Mesenteric fat pad (tissue), 1 donor: ENCODE data around the gene OR9A4. TPM values are rescaled to one million over a fixed set of nuclear protein-coding genes. Genes with fewer than 3 reads are reported as not detected.

Source experiments
- DNase-seq: peaks from one replicate; pipeline ENCODE4 v3.0.0-alpha.2; 2020; ENCODE audit warnings: low spot score
- total RNA-seq: library from RNA; stranded (reverse); fragmentation: NEBNext Ultra II Directional; extraction: Animal tissue kit (Norgen Biotek cat#: 25700); gene quantifications from one replicate; pipeline ENCODE4 v1.2.1, GENCODE V29; 2021
- donor health status: DM: yes; HTN: yes; CAD: no.

The OR9A4 gene
- total RNA-seq, 1 donor from 2014 or later: not detected

GRCh38 chr7:141946796-141947195, 30.6 kb downstream of the OR9A4 start, which contains the start of gene CLEC5A:
Gene CLEC5A, minus strand, starts transcription at chr7:141946974. Its CDS starts 682 bp downstream, at chr7:141946292.
- no peak for DNase-seq

GRCh38 chr7:141949021-141949420, 32.8 kb downstream of the OR9A4 start:
- no peak for DNase-seq

GRCh38 chr7:141949451-141949850, 33.3 kb downstream of the OR9A4 start:
- DNase-seq: no peak

DNA sequence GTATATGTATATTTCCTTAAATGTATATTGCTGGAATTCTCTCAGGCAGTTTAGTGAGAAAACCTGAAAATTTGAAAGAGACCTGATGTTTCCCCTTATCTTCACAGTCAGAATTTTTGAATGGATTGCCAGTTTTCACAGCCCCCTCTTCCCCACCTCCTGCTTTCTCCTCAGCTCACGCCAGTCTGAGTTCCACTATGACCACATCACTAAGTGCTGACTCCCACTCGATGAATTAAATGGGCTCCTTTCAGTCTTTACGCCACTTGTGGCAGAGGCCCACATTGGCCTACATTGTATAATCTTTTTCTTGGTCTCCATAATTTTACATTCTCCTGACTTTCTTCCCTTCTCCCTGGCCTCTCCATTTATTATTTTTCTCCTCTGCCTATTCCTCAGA, 33.7 kb downstream of the OR9A4 start:
- no peak for DNase-seq

GRCh38 chr7:141950806-141951205, 34.6 kb downstream of the OR9A4 start:
- no peak for DNase-seq

DNA sequence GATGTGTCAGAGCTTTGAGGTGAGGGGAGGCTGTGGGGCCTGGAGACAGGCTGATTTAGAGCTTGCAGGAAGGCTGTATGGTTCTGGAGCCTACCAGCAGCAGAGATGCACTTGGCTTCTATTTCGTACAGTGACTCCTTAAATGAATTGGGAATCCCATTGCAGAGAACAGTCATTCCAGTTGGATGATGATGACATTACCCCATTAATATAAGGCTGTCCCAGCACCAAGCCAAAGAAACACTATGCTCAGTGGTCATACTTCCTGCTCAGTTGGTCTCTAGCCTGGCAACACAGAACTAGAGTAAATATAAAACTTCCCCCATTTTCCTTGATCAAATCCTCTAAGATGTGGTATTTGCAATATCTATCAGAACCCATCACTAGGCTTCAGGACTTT, 36.3 kb downstream of the OR9A4 start:
- DNase-seq: no peak

GRCh38 chr7:141954334-141954733, 38.1 kb downstream of the OR9A4 start:
- no peak for DNase-seq

DNA sequence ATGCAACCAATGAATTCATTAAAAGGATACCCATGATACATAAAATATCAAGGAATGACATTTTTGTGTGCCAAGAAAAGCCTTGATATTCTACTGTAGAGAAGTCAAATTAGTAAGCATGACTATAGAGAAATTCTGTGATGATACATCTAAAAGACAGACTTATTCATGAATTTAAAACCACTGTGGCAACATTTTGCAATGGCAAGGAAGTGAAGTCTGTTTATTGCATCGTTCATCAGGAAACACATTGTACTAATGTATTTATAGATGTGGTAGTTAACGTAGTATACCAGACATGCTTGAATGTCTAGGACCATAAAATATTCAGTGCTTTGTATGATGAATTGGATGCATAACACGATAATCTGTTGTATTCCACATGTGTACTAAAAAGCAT, 39.9 kb downstream of the OR9A4 start:
- DNase-seq: no peak

DNA sequence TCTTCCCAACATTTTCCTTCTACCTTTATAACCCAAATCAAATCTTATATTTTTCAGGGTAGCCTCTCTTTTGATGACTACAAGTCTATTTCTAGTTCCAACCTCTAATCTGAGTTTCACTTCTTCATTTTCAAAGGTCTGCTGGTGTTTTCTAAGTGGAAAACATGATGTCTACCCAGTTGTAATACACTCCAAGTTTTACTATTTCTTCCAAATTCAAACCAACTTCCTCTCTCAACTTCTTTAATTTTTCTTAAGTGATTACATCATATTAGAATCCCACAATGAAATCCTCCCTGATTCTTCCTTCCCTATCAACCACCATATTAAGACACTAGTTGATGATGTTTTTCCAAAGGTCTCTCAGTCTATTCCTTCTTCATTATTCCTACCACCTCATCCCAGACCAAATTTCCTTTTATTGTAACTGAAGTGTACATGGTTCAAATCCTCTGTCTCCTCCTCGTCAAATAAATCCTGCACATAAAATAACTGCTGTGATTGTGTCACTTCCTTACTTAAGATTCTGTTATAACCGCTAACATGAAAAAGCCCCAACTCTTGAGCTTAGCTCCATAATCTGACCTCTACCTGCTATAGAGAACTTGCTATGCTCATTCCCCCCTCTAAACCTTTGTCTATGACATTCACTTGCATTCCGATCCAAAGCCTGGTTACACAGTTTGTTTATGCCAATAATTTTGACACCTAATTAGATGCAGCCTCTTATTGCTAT, 44.7 kb downstream of the OR9A4 start:
- DNase-seq: no peak

Other genes with a start within 250 kb of the OR9A4 start
- gene DENND11, start 214.2 kb upstream of the OR9A4 start, total RNA-seq: 18.2 TPM
- gene WEE2, start 208.0 kb upstream of the OR9A4 start, total RNA-seq: not detected
- gene SSBP1, start 178.0 kb upstream of the OR9A4 start, total RNA-seq: 80.2 TPM
- gene TAS2R3, start 152.3 kb upstream of the OR9A4 start, total RNA-seq: 0.61 TPM
- 0.67 TPM for gene TAS2R4, start 139.7 kb upstream of the OR9A4 start, total RNA-seq
- 1.1 TPM for gene TAS2R5, start 126.2 kb upstream of the OR9A4 start, total RNA-seq
- gene PRSS37, start 74.9 kb upstream of the OR9A4 start, total RNA-seq: not detected
- 2.6 TPM for gene CLEC5A, start 30.6 kb downstream of the OR9A4 start, total RNA-seq
- not detected for gene TAS2R38, start 57.4 kb downstream of the OR9A4 start, total RNA-seq
- gene MGAM, start 79.5 kb downstream of the OR9A4 start, total RNA-seq: 17.0 TPM
- 1.2 TPM for gene MGAM2, start 195.3 kb downstream of the OR9A4 start, total RNA-seq